GM10847 (cell line): ENCODE results near the gene RIOX2.

Experiments
- POLR2A ChIP-seq: IDR thresholded peaks from 2 replicates; pipeline ENCODE4 v1.6.1; 2011; ENCODE audit not compliant: insufficient read length; ENCODE audit errors: extremely low read depth

RIOX2 gene

DNA sequence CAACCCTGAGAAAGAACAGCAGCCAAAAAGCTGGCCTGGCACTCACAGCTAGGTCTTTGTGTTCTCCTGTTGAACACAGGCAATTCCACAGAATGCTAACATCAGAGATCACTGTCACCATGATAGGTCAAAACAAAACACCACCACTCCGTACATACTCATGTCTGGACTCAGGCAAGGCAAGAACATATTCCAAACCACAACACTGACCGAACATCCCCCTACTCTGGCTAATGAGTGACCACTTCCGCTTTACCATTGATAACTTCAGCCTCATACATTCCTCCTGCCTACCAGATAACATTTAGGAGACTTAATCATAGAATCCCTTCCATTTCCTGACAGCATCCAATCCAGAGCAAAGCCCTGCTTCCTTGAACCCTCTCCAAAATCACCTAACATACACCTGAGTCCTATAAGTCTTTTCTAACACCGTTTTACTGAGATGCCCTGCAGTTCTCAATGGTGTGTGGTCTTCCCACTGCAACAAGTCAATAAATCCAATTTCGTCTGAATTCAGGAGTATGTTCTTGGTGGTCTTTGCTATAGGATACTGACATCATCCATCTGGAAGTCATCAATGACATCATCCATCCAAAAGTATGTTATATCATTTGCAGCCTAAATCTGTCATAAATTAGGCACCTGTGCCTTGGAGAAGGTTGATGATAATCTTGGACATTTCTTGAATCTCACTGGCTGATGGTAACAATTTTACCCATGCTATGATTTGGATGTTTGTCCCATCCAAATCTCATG is 23.7 kb downstream of the RIOX2 start:
- TF ChIP-seq POLR2A, result no peak

GRCh38 chr3:97942801-97943546 is 29.3 kb downstream of the RIOX2 start:
- TF ChIP-seq POLR2A, result no peak

DNA sequence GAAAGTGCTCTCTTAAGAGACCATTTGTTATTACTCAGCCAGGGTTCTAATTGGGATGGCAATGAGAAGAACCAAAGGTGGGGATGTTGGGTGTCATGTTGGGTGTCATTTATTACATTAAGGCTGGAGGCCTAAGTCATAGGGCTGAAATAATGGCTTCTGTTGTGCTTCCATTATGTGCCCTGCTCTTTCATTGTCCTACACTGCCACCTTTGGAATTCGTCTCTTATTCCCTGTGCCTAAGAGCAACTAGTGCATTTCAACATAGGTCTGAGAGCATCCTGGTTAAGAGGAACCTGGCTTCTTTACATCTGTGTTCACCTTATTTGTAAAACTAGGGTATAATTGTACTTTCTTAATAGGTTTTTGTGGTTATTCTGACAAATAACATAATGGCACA is 32.2 kb downstream of the RIOX2 start:
- TF ChIP-seq POLR2A, result no peak

DNA sequence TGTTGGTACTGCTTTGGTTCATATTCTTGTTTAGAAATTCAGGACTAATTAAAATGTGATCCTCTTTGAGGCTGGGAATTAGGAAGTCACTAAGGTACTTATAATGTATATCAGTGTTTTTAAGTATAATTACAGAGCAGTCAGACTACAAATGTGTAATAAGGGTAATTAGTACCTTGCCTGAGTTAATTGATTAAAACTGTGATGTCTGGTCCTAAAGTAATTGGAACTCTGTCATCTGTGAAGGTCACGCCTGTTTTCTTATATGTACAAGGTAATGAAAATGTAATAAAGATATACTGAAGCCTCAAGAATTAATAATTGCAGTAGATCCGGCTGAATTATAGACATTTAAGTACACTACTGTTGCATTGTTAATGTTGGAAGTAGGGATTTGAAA is 32.8 kb downstream of the RIOX2 start:
- no peak for TF ChIP-seq POLR2A

DNA sequence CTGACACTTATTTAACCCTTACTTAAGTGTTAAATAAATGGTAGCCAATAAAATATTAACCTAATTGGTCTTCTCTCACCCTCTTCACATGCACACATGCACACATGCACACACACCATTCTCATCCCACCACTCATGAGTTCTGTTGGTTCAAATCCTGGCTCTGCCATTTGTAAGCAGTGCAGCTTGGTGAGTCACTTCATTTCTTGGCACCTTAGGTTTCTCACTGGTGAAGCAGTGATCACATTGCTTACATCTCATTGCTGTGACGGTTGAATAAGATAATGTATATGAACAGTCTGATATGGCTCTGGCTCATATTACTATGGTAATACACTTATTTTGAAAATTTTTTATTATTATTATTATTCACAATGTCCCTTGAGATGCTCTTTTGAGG is 33.8 kb downstream of the RIOX2 start:
- TF ChIP-seq POLR2A, result no peak

GRCh38 chr3:97937205-97937604 is 35.0 kb downstream of the RIOX2 start:
- TF ChIP-seq POLR2A, result no peak

GRCh38 chr3:97935842-97936241 is 36.4 kb downstream of the RIOX2 start:
- TF ChIP-seq POLR2A, result no peak

DNA sequence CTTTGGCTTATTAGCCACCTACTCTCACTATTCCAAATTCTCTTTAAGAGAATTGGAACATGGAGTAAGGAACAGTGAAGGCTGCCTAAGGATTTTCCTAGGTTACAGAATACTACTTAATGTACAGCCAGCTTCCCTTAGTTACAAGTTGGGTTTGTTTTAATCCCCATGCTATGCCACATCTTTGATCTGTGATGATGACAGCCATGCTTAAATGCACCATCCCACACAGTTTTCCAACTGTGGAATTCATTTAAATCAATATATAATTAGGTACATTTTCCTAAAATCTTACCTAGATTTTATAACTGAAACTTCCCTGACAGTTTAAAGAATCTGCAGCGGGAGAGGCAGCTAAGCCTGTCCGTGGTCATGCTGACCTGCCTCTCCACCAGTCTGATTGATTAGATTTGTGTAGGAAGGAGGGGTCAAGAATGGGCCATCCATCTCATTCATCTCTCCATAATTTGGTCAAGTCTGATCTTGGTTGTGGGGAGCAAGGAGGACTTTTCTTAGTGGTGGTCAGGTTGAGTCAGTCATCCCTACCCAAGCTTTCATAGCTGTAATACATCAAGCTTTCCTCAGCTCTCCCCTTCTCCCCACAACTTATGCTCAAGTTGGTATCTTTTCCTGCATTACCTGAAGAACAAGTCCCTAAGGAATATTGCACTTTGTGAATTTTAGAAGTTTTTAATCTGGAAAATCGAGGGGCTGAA is 37.1 kb downstream of the RIOX2 start:
- no peak for TF ChIP-seq POLR2A

DNA sequence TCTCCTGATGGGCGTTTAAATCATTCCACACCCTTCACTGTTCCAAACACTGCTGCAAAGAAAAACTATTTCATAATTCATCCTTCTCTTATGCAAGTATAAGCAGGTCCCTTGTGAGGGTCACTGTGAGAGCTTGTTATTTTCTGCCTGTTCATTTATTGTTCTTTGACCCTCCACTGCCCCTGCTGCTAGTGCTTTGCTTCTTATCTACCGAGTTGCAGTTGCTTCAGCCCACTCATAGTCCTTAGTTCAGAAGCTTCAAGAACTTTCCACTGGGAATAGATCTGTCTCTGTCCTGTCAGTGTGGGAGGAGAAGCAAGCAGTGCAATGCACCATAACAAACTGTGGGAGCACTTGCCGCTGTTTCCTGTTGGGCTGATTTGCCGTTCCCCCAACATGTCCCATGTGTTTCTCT is 39.8 kb downstream of the RIOX2 start:
- TF ChIP-seq POLR2A, result no peak

DNA sequence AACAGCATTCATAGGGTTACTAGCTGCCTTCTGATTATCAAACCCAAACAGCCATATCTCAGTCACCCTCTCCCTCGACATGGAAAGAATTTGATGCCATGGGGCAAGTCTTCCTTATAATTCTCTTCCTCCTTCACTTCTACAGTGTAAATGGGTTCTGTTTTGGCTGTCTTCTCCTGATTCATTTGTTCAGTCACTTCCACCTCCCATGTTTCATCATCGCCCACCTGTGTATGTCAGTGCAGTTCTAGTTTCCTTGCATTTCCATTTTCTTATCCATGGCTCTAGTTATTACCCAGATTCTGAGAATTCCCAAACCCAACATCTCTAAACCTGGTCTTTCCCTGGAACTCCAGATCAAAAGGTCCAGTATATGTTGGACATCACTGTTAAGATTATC is 41.0 kb downstream of the RIOX2 start:
- TF ChIP-seq POLR2A, result no peak

GRCh38 chr3:97930018-97930417 is 42.2 kb downstream of the RIOX2 start:
- no peak for TF ChIP-seq POLR2A

- TF ChIP-seq POLR2A, result no peak
Measured at GRCh38 chr3:97928986-97929385, 43.2 kb downstream of the RIOX2 start.

- TF ChIP-seq POLR2A, result no peak
Measured at GRCh38 chr3:97927704-97928103, 44.5 kb downstream of the RIOX2 start.

- TF ChIP-seq POLR2A, result no peak
Measured at GRCh38 chr3:97917813-97918536, 54.3 kb downstream of the RIOX2 start.

GRCh38 chr3:97916576-97916975 is 55.7 kb downstream of the RIOX2 start:
- TF ChIP-seq POLR2A, result no peak

DNA sequence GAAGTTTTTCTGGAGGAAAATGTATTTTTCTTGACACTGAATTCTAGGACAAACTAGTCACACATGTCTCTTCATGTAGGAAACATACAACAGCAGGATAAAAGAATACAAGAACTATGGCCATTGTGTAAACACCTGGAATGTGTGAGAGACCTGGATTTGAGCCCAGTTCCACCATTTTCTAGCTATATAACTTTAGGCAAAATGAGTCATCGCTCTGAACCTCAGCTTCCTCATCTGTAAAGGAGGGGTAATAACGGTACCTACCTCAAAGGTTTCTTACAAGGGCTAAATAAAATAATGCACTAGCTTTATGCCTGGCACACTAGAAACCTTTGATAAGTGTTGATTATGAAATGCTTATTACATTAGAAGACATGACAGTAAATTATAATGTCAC is 57.8 kb downstream of the RIOX2 start:
- TF ChIP-seq POLR2A, result no peak

DNA sequence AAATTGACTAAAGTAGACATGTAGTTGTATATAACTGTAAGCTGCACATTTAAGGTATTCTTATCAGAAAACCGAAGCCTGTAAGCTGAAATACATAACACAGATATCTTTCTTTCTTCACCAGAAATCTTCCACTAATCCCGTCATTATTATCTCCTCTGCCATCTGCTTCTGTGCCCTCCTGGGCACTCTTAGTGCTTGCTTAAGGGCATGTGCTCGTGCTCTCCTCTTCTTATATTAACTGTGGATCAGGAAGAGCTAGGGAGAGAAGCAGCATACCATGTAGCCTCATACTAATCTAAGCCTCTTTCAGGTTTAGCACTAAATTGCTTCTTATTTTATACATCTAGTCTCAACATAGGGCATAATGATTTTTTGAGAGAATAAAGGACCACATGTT is 60.8 kb downstream of the RIOX2 start:
- no peak for TF ChIP-seq POLR2A
